BLaER1 (cell line): ENCODE measurements around the gene RNF113B.

Source experiments
- H3K27ac ChIP-seq: shearing (Covaris generic); formaldehyde crosslinking; 2 replicates; pipeline ENCODE4 v1.8.1; 2022
- H3K27me3 ChIP-seq: shearing (Covaris generic); formaldehyde crosslinking; 2 replicates; pipeline ENCODE4 v1.8.1; 2022
- H3K36me3 ChIP-seq: shearing (Covaris generic); formaldehyde crosslinking; 2 replicates; pipeline ENCODE4 v1.8.1; 2022
- H3K4me1 ChIP-seq: shearing (Covaris generic); formaldehyde crosslinking; 2 replicates; pipeline ENCODE4 v1.8.1; 2022
- H3K4me2 ChIP-seq: shearing (Covaris generic); formaldehyde crosslinking; 2 replicates; pipeline ENCODE4 v1.8.1; 2022
- H3K4me3 ChIP-seq: shearing (Covaris generic); formaldehyde crosslinking; 2 replicates; pipeline ENCODE4 v1.8.1; 2022
- H3K9ac ChIP-seq: shearing (Covaris generic); formaldehyde crosslinking; 2 replicates; pipeline ENCODE4 v1.8.1; 2022
- H3K9me3 ChIP-seq: shearing (Covaris generic); formaldehyde crosslinking; 2 replicates; pipeline ENCODE4 v1.8.1; 2022
- H4K20me1 ChIP-seq: shearing (Covaris generic); formaldehyde crosslinking; 2 replicates; pipeline ENCODE4 v1.8.1; 2022
- Cebpa-rat ChIP-seq: shearing (Covaris generic); IDR thresholded peaks from 2 replicates; pipeline ENCODE4 v1.8.1; 2022

The RNF113B gene

DNA sequence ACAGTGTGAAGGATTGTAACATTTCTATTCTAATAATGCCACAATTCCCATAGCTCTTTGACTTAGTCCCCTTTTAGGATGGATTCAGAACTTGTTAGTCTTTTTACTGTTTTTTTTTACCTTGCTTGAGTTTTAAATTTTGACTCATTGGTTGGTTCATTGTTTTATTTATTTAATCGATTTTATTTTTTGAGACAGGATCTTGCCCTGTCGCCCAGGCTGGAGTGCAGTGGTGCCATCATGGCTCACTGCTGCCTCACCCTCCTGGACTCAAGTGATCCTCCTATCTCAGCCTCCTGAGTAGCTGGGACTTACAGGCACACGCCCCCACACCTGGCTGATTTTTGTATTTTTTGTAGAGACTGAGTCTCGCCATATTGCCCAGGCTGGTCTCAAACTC, 5.1 kb upstream of the RNF113B start:
- Histone ChIP-seq H4K20me1 (0 out of 2 replicates have a peak, but pooled peaks cover 4% of the 10 kb centered on the region), H3K4me3 (no peak overlapping the region), H3K27ac (no peak overlapping the region), H3K9me3 (peaks cover 37% of the 10 kb centered on the region), H3K4me1 (peaks cover 4% of the 10 kb centered on the region), H3K36me3 (peaks cover 12% of the 10 kb centered on the region), H3K27me3 (no peaks in the 10 kb centered on the region), H3K4me2 (no peak overlapping the region), H3K9ac (no peak overlapping the region)
- no peak for TF ChIP-seq Cebpa-rat

- no peak overlapping the region for H3K4me3 ChIP-seq
- TF ChIP-seq Cebpa-rat: no peak
- H3K4me1 ChIP-seq: no peaks in the 10 kb centered on the region
- H3K9me3 ChIP-seq: peaks cover 43% of the 10 kb centered on the region
- peaks cover 21% of the 10 kb centered on the region for H3K36me3 ChIP-seq
- H3K9ac ChIP-seq: no peak overlapping the region
- no peaks in the 10 kb centered on the region for H3K27me3 ChIP-seq
- no peak overlapping the region for H3K4me2 ChIP-seq
- H4K20me1 ChIP-seq: 0 out of 2 replicates have a peak, but pooled peaks cover 4% of the 10 kb centered on the region
- H3K27ac ChIP-seq: no peak overlapping the region
Observed at GRCh38 chr13:98181111-98181815, 4.2 kb upstream of the RNF113B start.

GRCh38 chr13:98180092-98180491, 3.0 kb upstream of the RNF113B start:
- peaks cover 26% of the 10 kb centered on the region for H3K36me3 ChIP-seq
- TF ChIP-seq Cebpa-rat: no peak
- H3K4me1 ChIP-seq: no peaks in the 10 kb centered on the region
- no peak overlapping the region for H3K4me2 ChIP-seq
- H4K20me1 ChIP-seq: 0 out of 2 replicates have a peak, but pooled peaks cover 4% of the 10 kb centered on the region
- no peak overlapping the region for H3K27ac ChIP-seq
- no peak overlapping the region for H3K4me3 ChIP-seq
- peaks cover 52% of the 10 kb centered on the region for H3K9me3 ChIP-seq
- no peaks in the 10 kb centered on the region for H3K27me3 ChIP-seq
- H3K9ac ChIP-seq: no peak overlapping the region

DNA sequence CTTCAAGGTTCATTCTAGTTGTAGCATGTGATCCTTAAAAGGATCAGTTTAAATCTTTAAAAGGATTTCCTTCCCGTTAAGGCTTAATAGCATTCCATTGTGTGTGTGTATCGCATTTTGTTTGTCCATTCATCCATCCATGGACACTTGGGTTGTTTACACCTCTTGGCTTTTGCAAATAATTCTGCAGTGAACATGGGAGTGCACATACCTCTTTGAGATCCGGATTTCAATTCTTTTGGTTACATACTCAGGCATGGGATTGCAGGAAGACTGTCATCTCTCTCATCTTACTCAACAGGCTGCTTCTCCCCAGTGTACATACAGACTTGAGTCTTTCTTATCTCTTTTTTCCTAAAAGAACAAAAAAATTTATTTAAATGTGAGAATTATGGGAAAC, 1.2 kb downstream of the RNF113B start:
- peaks cover 26% of the 10 kb centered on the region for H3K36me3 ChIP-seq
- no peak overlapping the region for H3K4me3 ChIP-seq
- H3K27me3 ChIP-seq: no peaks in the 10 kb centered on the region
- H4K20me1 ChIP-seq: peaks cover 30% of the 10 kb centered on the region; the same call in 1 of the 2 replicates
- H3K27ac ChIP-seq: no peak overlapping the region
- H3K9ac ChIP-seq: no peak overlapping the region
- H3K4me1 ChIP-seq: peaks cover 25% of the 10 kb centered on the region
- TF ChIP-seq Cebpa-rat: no peak
- peaks cover 52% of the 10 kb centered on the region for H3K9me3 ChIP-seq
- no peak overlapping the region for H3K4me2 ChIP-seq

DNA sequence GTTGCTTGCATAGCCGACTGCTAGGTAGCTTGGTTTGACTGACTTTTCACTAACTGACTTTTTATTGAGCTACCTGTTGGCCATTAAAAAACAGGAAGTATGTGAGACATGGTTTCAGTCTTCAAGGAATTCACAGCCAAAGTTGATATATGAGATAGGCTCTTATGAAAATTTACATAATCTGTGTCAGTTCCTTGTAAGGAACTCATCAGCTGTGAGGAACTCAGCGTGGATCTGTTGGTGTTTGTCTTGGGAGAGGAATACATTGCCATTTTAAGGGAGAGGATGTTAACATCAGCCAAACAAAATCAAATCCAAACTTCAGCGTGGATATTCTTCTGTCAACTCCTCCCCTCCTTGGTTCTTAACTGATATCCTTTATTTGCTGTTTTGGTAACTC, 2.0 kb downstream of the RNF113B start:
- Histone ChIP-seq H3K27ac (no peak overlapping the region), H3K4me2 (no peak overlapping the region), H3K9me3 (peaks cover 47% of the 10 kb centered on the region), H3K9ac (no peak overlapping the region), H3K27me3 (no peaks in the 10 kb centered on the region), H3K36me3 (peaks cover 26% of the 10 kb centered on the region), H3K4me1 (peaks cover 25% of the 10 kb centered on the region), H4K20me1 (peaks cover 32% of the 10 kb centered on the region; the same call in 1 of the 2 replicates), H3K4me3 (no peak overlapping the region)
- TF ChIP-seq Cebpa-rat: no peak

- H4K20me1 ChIP-seq: peaks cover 35% of the 10 kb centered on the region; the same call in 1 of the 2 replicates
- peaks cover 40% of the 10 kb centered on the region for H3K9me3 ChIP-seq
- H3K4me3 ChIP-seq: no peak overlapping the region
- H3K4me1 ChIP-seq: peaks cover 25% of the 10 kb centered on the region
- H3K27me3 ChIP-seq: no peaks in the 10 kb centered on the region
- H3K9ac ChIP-seq: no peak overlapping the region
- no peak for TF ChIP-seq Cebpa-rat
- no peak overlapping the region for H3K4me2 ChIP-seq
- peaks cover 26% of the 10 kb centered on the region for H3K36me3 ChIP-seq
- no peak overlapping the region for H3K27ac ChIP-seq
Observed at GRCh38 chr13:98174307-98174706, 2.8 kb downstream of the RNF113B start.

DNA sequence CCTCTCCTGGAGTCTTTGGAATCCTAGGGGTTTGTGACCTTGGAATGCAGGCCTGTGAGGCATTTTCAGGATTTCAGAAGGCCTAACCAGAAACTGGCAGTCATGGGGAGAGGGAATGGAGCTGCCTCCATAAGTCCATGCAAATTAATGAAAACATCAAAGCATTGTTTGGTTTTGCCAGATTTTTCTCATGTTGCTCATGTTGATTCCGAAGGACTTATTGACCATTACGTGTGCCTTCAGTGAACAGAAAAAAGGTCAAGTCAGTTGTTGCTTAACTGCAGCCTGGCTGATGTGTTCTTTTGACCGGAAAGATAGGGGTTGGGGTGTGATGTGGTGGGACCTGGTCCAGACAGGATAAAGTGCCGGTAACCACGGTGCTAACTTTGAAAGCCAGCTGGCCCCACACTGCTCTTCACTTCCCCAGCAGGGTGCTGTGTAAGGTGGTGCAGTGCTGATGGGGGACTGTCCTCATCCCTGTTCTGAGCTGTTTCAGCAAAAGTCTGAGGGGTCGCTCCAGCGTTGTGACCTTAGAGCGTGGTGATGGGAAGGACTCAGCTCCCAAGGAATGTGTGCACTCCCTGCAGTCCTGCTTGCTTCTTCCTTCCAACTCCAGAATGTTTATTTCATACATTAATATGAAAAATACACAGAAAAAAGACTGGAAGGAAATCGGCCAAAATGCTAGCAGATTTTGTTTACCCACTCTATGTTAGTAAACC, 3.5 kb downstream of the RNF113B start:
- peak overlapping the region; percentile 41 for H3K4me2 ChIP-seq
- peaks cover 20% of the 10 kb centered on the region for H3K36me3 ChIP-seq
- no peak for TF ChIP-seq Cebpa-rat
- no peak overlapping the region for H3K4me3 ChIP-seq
- H3K9me3 ChIP-seq: peaks cover 33% of the 10 kb centered on the region
- H4K20me1 ChIP-seq: peaks cover 35% of the 10 kb centered on the region; the same call in 1 of the 2 replicates
- no peak overlapping the region for H3K9ac ChIP-seq
- peaks cover 28% of the 10 kb centered on the region for H3K4me1 ChIP-seq
- H3K27me3 ChIP-seq: no peaks in the 10 kb centered on the region
- no peak overlapping the region for H3K27ac ChIP-seq

GRCh38 chr13:98172590-98173422, 4.3 kb downstream of the RNF113B start:
- Histone ChIP-seq H3K4me3 (no peak overlapping the region), H3K4me2 (peak overlapping the region; percentile 41), H3K9me3 (peaks cover 25% of the 10 kb centered on the region), H3K27ac (no peak overlapping the region), H3K36me3 (peaks cover 17% of the 10 kb centered on the region), H3K27me3 (no peaks in the 10 kb centered on the region), H4K20me1 (peaks cover 35% of the 10 kb centered on the region; the same call in 1 of the 2 replicates), H3K9ac (no peak overlapping the region), H3K4me1 (peaks cover 33% of the 10 kb centered on the region)
- no peak for TF ChIP-seq Cebpa-rat

DNA sequence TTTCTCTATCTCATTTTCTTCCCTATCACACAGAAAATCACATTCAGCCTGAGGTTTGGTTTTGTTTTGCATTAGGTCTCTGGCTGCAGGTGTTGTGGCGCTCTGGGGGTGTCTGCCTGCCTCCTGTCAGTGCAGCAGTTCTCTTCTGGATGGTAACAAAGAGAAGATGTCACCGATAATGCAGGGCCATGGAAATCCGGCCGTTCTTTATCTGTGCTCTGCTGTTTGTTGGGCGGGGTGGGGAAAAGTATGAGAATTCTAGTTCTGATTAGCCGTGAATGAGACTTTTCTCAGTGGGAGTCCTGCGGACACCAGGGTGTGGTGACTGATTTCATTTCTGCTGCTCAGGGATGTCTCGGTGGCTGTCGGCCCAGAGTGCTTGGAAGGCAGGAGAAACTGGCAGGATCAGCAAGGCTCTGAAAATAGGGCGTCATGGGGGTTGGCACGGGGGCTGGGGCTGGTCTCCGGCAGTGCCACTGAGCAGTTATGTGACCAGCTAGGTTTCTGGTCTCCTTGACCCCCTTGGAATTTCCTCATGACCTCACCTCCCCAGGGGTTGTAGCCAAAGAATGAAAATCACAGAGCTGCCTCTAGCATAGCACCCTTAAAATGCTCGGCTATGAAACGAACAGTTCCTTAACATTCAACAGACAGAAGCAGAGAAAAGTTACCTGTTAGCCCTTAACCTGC, 5.0 kb downstream of the RNF113B start:
- 0 out of 2 replicates have a peak overlapping the region, but pooled peaks have one; percentile 16 for H3K4me2 ChIP-seq
- no peak for TF ChIP-seq Cebpa-rat
- peaks cover 35% of the 10 kb centered on the region; the same call in 1 of the 2 replicates for H4K20me1 ChIP-seq
- H3K27ac ChIP-seq: no peak overlapping the region
- H3K4me3 ChIP-seq: no peak overlapping the region
- H3K27me3 ChIP-seq: no peaks in the 10 kb centered on the region
- peaks cover 33% of the 10 kb centered on the region for H3K4me1 ChIP-seq
- no peak overlapping the region for H3K9ac ChIP-seq
- peaks cover 17% of the 10 kb centered on the region for H3K9me3 ChIP-seq
- H3K36me3 ChIP-seq: peaks cover 13% of the 10 kb centered on the region
